RPMI7951 (cell line): ENCODE results near the gene PCK2. TPM values are rescaled to one million over a fixed set of nuclear protein-coding genes. Genes with fewer than 3 reads are reported as not detected.

Experiments used
- DNase-seq: peaks from one replicate; pipeline ENCODE4 v3.0.0-alpha.2; 2012; ENCODE audit warnings: low read depth
- total RNA-seq: library from RNA; depleted of rRNA; stranded (reverse); fragments of >200 nt; shearing (Covaris generic); gene quantifications from 2 replicates; pipeline ENCODE4 v1.2.3, GENCODE V29; 2014

The PCK2 gene
- total RNA-seq, 1 experiment from 2014 or later, result 12.3 TPM

DNA sequence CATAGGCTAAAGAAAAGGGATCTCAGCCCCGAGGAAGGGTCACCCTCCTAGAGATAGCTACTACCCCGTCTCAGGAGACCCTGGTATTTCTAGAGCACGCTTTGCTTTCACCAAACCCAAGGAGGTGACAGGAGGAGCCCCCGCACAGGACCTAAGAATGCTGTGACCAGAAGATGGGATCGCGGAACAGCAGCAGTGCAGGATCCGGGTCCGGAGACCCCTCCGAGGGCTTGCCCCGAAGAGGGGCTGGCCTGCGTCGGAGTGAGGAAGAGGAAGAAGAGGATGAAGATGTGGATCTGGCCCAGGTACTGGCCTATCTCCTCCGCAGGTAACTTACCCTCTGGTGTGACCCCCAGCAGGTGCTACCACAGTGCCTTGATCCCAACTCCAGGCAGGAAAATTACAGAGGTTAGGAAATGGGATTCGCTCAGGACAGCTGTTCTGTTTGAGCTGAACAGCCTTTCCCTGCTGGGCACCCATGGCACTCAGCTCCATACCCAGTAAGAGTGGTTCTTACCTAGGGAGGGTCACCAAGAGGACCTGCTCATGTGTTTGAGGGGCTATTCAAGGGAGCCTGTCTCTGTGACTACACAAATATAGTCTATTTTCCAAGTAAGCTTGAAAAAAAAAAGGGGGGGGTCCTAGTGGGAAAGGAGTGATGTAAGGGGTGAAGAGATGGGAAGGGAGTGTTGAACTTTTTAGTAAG lies 21.5 kb downstream of the PCK2 start:
- no peak for DNase-seq

DNA sequence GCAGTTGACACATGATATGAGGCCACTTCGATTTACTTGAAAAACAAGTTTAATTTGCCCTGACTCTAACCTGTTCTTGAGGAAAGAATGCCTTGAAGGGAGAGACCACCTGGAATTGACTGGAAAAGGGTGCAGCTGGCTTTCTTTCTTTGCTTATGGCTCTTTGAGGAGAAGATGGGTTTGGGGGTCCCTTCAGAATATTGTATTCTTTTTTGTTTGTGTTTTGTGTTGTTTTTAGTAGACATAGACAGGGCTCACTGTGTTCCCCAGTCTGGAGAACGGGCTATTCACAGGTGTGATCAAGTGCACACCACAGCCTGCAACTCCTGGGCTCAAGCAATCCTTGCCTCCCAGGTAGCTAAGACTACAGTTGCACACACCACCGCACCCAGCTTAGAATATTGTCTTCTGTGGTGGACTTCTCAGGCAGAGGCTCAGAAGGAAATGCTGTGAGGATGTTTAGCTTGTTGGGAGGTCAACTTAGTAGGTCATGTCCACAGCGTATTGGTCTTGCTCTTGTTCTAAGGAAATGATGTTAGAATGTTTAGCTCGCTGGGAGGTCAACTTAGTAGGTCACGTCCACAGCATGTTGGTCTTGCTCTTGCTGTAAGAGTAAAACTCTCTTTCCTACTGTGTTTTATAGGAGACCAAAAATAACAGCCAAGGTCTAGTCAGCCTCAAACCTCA lies 22.2 kb downstream of the PCK2 start:
- no peak for DNase-seq

DNA sequence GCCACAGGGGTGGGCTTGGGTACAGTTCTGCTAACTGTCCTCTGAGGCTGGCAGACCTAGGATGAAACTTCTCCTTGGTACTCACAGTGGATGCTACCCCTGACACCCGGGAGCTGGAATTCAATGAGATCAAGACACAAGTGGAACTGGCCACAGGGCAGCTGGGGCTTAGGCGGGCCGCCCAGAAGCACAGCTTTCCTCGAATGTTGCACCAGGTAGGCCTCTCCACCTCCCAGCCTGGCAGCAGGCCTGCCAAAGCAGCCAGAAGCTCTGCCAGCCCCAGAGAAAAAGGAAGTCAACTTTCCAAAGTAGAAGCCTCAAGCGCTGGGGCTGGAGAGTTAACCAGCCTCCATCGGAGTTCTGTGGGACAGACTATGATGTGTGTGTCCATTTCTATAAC lies 23.1 kb downstream of the PCK2 start:
- DNase-seq, result no peak

DNA sequence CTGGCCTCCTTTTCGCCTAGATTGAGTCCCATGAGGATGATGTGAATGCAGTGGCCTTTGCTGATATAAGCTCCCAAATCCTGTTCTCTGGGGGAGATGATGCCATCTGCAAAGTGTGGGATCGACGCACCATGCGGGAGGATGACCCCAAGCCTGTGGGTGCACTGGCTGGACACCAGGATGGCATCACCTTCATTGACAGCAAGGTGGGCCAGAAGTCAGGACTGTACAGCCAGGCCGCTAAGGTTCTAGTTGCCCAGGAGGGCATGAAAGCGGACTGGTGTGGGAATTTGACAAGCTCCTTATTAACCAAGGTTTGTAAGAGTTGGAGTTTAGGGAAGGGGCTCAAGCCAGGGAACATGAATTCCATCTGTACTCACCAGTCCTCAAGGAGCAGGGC lies 25.6 kb downstream of the PCK2 start:
- DNase-seq, result no peak

DNA sequence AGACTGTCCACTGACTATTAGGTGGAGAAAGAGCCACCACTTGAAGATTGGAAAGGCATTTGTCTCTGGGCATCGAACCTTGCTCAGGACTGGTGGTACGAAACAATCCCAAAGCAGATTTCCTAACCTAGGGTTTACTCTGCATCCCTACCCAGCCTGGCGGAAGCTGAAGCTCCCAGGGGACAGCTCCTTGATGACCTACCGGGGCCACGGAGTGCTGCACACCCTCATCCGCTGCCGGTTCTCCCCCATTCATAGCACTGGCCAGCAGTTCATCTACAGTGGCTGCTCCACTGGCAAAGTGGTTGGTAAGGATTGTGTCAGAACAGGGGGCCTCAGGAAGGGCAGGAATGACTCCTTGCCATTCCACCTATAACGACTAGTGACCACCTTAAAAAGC lies 27.1 kb downstream of the PCK2 start:
- DNase-seq, result no peak

DNA sequence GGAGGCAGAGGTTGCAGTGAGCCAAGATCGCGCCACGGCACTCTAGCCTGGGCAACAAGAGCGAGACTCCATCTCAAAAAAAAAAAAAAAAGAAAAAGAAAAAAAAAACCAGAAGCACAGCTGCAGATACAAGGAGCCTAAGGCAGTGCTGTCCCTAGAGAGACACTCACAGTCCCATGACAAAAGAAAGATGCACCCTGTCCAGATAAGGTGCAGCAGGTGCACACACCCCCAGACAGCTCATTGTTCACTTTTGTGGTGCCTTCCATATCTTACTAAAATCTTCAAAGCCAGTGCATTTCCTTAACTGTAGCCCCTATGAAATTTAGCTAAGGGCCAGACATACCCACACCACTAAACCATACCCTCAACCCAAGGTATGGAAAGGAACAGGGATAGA lies 28.3 kb downstream of the PCK2 start:
- DNase-seq, result no peak

DNA sequence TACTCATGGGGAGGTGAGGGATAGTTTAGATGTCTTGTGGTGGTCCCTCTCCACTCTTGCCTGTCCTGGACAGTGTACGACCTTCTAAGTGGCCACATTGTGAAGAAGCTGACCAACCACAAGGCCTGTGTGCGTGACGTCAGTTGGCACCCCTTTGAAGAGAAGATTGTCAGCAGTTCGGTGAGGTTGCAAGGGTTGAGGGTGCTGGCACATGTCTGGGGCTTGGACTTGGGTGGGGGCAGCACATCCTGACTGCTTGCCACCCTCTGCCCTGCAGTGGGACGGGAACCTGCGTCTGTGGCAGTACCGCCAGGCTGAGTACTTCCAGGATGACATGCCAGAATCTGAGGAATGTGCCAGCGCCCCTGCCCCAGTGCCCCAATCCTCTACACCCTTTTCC lies 28.8 kb downstream of the PCK2 start:
- DNase-seq, result no peak

DNA sequence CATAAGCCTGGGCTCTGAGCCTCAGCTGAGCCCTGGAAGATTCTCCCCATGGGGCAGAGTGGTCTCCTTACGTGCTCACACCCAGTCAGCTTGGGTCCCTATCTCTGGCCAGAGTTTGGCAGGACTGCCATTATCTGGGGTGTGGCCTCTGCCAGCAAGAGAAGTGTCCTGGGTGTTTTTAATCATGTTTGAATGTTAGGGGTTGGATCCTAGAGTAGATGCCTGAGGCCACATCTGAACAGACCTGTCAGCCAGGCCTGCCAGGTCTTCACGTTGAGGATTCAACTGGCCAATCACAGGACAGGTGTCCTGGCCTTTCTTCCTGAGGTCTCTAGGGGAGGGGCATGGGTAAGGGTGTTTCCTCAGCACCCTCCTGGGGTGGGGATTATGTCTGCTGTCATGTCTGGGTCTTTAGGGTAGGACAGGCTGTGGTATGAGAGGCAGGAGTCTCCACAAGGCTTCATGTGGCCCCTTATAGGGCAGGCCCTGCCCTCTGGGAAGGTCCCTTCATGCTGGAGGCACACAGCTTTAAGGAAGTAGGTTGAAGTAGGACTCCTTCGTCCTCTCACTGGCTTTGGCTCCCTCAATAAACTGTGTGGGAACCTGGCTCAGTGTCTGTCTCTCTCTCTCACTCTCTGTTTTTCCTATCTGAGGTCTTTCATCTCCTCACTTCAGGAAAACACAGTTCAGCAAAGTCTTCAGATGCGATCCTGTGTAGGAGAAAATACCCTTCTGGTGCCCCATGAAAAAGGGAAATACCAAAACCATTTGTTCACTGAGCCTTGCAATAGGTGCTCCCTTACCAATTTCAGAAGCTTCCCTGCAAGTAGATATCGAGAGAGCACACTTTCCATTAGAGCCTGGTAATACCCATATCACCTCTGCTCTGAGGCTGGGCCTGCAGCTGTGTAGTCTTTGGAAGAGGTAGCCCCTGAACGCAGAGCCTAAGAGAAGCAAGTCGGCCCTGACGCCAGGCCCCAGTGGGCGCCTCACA lies 29.6 kb downstream of the PCK2 start:
- no peak for DNase-seq

DNA sequence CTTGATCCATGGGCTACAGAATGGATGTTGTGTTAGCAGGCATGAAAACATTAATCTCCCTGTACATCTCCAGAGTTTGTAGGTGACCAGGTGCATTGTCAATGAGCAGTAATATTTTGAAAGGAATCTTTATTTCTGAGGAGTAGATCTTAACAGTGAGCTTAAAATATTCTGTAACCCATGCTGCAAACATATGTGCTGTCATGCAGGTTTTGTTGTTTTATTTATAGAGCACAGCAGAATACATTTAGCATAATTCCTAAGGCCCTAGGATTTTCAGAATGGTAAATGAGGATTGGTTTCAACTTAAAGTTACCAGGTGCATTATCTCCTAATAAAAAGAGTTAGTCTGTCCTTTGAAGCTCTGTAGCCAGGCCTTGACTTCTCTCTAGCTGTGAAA lies 32.8 kb downstream of the PCK2 start:
- no peak for DNase-seq

DNA sequence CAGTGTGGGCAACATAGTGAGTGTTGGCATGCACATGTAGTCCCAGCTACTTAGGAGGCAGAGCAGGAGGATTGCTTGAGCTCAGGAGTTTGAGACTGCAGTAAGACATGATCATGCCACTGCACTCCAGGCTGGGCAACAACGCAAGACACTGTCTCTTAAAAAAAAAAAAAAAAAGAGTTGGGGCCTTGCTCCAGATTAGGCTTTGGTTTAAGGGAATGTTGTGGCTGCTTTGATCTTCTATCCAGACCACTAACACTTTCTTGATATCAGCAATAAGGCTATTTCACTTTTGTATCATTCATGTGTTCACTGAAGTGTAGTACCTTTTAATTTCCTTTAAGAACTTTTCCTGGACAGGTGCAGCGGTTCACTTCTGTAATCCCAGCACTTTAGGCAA lies 33.6 kb downstream of the PCK2 start:
- no peak for DNase-seq

DNA sequence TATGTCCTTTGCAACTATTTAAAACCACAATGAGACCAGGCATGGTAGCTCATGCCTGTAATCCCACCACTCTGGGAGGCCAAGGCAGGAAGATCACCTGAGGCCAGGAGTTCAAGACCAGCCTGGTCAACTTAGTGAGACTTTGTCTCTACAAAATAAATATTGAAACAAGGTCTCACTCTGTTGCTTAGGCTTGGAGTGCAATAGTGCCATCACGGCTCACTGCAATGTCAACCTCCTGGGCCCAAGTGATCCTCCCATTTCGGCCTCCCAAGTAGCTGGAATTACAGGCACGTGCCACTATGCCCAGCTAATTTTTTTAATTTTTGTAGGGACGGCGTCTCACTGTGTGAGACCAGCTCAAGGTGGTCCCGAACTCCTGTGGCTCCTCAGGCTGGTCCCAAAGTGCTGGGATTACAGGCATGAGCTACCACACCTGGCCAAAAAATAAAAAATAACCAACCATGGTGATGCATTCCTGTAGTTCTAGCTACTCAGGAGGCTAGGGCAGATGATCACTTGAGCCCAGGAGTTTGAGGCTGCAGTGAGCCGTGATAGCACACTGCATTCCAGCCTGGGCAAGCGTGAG lies 35.4 kb downstream of the PCK2 start:
- no peak for DNase-seq

DNA sequence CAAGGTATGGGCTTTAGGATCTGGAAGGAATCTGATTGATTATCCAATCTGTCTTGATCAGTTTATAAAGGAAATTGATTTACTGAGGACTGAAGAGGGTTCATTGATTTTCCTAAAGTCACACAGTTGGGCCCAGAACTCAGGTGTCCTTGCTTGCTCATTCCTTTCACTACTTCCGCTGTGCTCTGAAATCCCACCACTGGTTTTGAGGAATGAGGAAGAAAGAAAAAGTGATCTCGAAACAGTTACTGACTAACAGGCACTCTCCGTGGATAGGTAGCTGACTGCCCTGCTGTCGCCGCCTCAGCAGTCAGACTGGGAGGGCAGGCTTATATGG lies 36.2 kb downstream of the PCK2 start, which contains the start of gene FITM1:
Gene FITM1, plus strand, starts transcription at position 280 of the 337 bp plus-strand sequence. CDS start 905 bp downstream, outside the sequence.
- no peak for DNase-seq

DNA sequence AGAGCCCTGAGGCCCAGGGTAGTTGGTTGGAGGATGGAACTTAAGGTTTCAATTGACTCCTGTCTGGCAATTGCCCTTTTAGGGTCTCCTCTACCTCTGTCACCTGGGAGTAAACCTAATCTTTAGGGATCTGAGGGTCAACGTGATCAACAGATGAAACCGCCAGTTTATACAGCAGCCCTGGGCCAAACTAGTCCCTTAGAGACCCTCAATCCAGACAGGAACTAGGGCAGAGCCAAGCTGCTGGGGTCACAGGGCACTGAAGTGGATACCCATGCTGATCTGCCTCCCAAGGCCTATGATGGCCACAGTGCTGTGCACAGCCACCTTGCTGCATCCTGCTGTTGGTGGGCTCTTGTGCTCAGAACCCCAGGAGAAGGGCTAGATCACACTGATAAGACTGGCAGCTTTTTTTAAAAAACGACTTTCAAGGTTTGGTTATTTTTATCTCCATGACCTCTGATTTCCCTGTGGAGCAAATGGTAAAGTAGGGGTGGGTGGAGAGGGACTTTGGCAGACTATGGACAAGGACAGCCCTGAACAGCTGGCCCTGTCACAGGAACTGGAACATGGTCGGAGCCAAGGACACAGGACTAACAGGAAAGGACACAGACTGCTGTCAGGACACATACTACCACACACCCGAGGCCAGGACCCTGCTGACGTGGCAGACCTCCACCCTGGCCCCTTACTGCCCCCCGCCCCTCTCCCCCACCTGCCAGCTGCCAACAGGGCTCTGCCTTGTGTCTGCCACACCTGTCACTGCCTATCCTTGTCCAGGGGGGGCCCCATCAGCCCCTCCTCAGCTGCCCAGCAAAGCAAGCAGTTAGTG lies 36.8 kb downstream of the PCK2 start:
- no peak for DNase-seq

DNA sequence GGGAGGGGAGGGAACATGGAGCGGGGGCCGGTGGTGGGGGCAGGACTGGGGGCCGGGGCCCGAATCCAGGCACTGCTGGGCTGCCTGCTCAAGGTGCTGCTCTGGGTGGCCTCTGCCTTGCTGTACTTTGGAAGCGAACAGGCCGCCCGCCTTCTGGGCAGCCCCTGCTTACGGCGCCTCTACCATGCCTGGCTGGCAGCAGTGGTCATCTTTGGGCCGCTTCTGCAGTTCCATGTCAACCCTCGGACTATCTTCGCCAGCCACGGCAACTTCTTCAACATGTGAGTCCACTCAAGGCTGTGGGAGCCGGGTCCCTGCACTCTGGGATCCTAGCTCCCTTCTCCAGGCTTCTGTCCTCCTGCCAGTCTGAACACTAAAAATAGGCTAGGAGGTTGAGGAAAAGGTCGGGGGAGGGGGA lies 37.4 kb downstream of the PCK2 start:
- no peak for DNase-seq

DNA sequence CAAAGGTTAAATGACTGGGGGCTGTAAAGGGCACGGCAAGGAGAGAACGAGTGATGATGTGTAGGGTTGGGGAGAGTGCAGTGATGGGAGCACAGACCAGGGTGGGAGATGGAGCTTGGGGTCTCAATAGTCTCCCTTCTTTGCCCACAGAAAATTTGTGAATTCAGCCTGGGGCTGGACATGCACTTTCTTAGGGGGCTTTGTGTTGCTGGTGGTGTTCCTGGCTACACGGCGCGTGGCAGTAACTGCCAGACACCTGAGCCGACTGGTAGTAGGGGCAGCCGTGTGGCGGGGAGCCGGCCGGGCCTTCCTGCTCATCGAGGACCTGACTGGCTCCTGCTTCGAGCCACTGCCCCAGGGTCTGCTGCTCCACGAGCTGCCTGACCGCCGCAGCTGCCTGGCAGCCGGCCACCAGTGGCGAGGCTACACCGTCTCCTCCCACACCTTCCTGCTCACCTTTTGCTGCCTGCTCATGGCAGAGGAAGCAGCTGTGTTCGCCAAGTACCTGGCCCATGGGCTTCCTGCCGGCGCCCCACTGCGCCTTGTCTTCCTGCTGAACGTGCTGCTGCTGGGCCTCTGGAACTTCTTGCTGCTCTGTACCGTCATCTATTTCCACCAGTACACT lies 38.1 kb downstream of the PCK2 start:
- DNase-seq, result no peak

DNA sequence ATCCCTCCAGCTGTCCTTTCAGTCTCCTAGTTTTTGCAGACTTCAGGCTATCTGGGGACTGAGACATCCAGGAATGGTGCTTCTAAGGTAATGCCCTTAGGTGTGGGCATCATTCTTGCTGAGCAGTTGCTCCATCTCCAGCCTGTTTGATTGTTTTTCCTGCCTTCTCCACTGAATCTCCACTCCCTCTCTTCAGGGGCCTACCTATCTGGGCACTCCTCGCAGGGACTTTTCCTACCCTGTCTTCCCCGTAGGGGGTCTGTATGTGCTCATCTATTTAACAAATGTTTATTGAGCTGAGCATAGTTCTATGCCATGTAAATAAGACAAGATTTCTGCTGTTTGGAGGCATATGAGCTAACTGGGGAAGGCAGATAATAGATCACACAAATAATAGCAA lies 38.9 kb downstream of the PCK2 start:
- no peak for DNase-seq

DNA sequence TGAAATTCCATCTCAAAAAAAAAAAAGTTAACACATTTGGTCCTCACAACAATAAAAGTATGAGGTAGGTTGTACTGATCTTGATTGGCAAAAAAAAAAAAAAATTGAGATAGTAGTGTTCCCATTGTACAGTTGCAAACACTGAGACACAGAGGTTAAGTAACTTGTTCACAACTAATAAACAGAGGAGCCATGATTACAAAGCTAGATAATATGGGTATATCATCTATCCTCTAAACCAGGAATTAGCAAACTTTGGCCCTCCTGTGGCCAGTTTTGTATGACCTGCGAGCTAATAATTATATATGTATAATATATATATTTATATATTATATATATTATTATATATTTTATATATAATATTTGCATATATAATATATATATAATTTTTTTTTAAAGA lies 39.6 kb downstream of the PCK2 start:
- DNase-seq, result no peak

DNA sequence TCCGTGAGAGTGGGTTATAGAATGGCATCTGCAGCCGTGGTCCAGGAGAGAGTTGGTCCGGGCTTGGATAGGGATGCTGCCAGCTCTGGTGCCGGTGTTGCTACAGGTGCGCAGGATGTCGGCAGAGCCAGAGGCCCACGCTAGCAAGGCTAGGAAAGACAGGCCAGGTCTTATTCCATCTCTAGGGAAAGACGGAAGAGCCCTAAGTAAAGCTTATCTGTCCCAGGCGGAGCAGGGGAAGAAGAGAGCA lies 41.4 kb downstream of the PCK2 start:
- no peak for DNase-seq

DNA sequence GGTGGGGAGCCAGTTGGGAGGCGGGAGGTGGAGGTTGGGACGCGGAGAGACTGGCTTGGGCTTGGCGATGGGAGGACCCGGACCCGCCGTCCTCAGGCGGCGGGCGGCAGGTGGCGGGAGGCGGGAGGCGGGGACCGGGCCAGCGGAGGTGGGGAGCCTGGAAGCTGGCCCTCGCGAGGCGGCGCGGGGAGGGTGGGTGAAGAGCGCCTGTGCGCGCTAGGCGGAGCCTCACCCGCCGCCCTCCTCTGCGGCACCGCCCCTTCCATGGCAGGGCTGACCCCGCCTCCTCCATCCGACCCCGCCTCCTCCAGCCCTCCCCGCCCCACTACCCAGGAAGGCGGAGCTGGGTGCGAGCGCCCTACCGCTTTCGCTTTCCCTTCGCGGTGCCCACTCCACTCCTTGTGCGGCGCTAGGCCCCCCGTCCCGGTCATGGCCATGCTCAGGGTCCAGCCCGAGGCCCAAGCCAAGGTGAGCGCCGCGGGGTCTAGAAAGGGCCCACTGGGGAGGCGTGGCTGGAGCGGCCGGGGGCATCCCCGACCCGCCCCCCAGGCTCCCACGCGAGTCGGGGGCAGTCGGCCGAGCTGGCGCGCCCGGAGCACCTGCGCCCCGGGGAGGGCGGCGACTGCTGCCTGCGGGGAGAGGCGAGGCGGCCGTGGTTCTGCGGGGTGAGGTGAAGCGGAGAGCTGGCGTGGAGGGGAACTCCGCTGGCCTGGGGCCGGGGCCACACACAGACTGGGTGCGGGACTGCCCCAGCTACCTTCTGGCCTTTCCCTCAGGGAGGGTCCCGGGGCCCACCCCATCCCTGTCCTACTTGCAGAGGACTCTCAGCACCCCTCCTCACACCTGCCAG lies 41.9 kb downstream of the PCK2 start, which contains the start of gene PSME1:
Gene PSME1, plus strand, starts transcription at position 361 of the 850 bp plus-strand sequence. Its CDS starts 69 bp downstream, at position 430.
- DNase-seq, result peak; percentile 84
